ENCODE data around the gene RALGDS. TPM values are rescaled to one million over a fixed set of nuclear protein-coding genes. Genes with fewer than 3 reads are reported as not detected.

Gene RALGDS
- total RNA-seq, 4 donors from 2014 or later = 53.4 to 71.1 (median 55.3) TPM

DNA sequence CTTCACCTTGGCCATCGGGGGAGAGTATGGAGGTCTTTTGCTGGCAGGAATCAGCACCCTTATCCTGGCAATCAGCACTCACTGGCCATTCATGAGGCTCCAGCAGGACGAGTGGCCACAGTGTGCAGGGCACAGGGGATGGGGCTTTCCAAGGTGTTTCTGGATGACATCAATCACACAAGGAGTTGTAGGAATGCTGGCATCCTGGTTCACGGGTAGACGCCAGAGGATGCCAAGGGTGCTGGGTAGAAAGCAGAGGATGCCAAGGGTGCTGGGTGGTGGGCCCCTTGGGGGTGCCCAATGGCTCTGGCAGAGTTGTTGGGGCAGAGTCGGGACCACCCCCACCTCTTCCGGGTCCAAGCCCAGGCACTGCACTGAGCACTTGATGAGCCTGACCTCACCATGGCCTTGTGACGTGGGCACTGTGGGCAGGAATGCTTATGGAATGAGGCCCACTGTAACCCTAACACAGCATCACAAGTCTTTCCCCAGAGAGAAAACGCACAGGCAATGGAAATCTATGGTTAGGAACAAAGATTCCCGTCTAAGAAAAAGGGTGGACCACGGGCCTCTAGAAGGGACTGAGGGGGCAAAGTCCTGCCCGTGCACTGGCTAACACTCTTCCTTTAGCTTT is 30.2 kb downstream of the RALGDS start:
- Histone ChIP-seq H3K4me1 (no peaks in the 10 kb centered on the region), H3K27me3 (no peaks in the 10 kb centered on the region), H3K36me3 (no peaks in the 10 kb centered on the region), H3K27ac (no peak overlapping the region), H3K9me3 (peaks cover 0 to 5% (median 0%) of the 10 kb centered on the region in 3 donors), H3K4me3 (no peak overlapping the region)
- WGBS, 2 donors = 53 to 73% methylated on average over 7 to 9 of the region's 11 CpGs
- intact Hi-C loops (cut with DNase I) = no loop called here
- no peak for TF ChIP-seq POLR2A (IDR thresholded peaks at IDR 0.05)
- TF ChIP-seq, protein P1, sequence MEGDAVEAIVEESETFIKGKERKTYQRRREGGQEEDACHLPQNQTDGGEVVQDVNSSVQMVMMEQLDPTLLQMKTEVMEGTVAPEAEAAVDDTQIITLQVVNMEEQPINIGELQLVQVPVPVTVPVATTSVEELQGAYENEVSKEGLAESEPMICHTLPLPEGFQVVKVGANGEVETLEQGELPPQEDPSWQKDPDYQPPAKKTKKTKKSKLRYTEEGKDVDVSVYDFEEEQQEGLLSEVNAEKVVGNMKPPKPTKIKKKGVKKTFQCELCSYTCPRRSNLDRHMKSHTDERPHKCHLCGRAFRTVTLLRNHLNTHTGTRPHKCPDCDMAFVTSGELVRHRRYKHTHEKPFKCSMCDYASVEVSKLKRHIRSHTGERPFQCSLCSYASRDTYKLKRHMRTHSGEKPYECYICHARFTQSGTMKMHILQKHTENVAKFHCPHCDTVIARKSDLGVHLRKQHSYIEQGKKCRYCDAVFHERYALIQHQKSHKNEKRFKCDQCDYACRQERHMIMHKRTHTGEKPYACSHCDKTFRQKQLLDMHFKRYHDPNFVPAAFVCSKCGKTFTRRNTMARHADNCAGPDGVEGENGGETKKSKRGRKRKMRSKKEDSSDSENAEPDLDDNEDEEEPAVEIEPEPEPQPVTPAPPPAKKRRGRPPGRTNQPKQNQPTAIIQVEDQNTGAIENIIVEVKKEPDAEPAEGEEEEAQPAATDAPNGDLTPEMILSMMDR (IDR thresholded peaks at IDR 0.05) = no peak
- no peak for DNase-seq

DNA sequence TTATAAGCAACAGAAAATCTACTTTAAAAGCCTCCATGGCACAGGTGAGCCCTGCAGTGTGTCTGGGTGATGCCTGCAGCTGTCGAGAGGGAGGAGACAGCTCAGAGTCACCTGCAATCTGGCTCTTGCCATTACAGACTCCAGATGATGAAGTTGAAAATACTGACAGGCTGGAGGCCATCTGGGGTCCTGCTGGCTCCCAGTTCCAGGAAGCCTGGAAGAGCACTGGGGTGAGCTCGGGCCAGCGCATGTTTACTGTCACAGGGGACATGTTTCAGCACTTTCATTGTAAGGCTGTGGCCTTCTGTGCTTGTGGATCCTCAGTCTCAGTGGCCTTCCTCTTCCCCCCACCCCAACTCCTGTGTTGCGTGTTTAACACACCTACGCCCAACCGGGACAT is 30.9 kb downstream of the RALGDS start:
- Histone ChIP-seq H3K4me1 (no peaks in the 10 kb centered on the region), H3K27ac (no peak overlapping the region), H3K27me3 (no peaks in the 10 kb centered on the region), H3K9me3 (no peaks in the 10 kb centered on the region), H3K36me3 (no peaks in the 10 kb centered on the region), H3K4me3 (no peak overlapping the region)
- 69 to 93% methylated on average over 2 to 4 of the region's 6 CpGs for WGBS, 2 donors
- intact Hi-C loops (cut with DNase I) = no loop called here
- no peak for DNase-seq
- TF ChIP-seq, protein P1 (IDR thresholded peaks at IDR 0.05) = no peak
- no peak for TF ChIP-seq POLR2A (IDR thresholded peaks at IDR 0.05)

DNA sequence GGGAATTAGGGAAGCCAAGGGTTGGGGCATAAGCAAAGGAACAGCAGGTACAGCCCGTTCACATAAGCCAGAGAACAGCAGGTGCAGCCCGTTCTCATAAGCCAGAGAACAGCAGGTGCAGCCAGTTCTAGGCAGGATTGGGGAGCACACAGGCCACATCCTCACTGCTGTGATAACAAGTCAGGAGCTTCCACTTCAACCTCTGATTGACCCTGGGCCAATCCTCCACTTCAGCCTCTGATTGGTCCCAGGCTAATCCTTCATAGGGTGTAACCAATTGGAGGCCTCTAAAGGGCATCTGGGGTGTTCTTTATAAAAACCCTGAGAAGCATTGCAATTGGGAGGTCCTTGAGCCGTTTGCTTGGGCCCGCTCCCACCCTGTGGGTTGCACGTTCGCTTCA is 31.8 kb downstream of the RALGDS start:
- no peaks in the 10 kb centered on the region for H3K4me1 ChIP-seq
- no peaks in the 10 kb centered on the region for H3K27me3 ChIP-seq
- intact Hi-C loops (cut with DNase I) = no loop called here
- no peak overlapping the region for H3K4me3 ChIP-seq
- H3K36me3 ChIP-seq = no peaks in the 10 kb centered on the region
- no peak for DNase-seq
- H3K9me3 ChIP-seq = no peaks in the 10 kb centered on the region
- 77 to 83% methylated on average over 5 to 6 of the region's 6 CpGs for WGBS, 2 donors
- no peak overlapping the region for H3K27ac ChIP-seq
- TF ChIP-seq, protein P1 (IDR thresholded peaks at IDR 0.05) = no peak
- no peak for TF ChIP-seq POLR2A (IDR thresholded peaks at IDR 0.05)

DNA sequence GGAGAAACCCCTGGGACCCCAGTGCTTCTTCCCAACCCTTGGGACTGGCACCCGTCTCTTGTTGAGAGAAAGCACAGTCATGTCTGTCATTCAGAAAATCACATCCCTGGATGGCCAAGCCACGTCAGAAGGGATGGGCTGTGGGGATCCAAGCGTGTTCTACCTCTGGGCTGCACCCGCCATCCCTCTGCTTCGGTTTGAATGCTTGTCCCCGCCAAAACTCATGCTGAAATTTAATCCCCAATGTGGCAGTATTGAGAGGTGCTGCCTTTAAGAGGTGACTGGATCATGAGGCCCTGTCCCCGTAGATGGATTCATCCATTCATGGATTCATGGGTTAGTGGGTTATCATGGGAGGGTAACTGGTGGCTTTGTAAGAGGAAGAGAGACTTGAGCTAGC is 32.3 kb downstream of the RALGDS start:
- TF ChIP-seq, protein P1 (IDR thresholded peaks at IDR 0.05) = no peak
- TF ChIP-seq POLR2A (IDR thresholded peaks at IDR 0.05) = no peak
- no peak overlapping the region for H3K4me3 ChIP-seq
- no peaks in the 10 kb centered on the region for H3K36me3 ChIP-seq
- H3K9me3 ChIP-seq = no peaks in the 10 kb centered on the region
- intact Hi-C loops (cut with DNase I) = no loop called here
- 82 to 87% methylated on average over 5 to 7 of the region's 7 CpGs for WGBS, 2 donors
- no peak for DNase-seq
- H3K27ac ChIP-seq = no peak overlapping the region
- H3K4me1 ChIP-seq = no peaks in the 10 kb centered on the region
- no peaks in the 10 kb centered on the region for H3K27me3 ChIP-seq

DNA sequence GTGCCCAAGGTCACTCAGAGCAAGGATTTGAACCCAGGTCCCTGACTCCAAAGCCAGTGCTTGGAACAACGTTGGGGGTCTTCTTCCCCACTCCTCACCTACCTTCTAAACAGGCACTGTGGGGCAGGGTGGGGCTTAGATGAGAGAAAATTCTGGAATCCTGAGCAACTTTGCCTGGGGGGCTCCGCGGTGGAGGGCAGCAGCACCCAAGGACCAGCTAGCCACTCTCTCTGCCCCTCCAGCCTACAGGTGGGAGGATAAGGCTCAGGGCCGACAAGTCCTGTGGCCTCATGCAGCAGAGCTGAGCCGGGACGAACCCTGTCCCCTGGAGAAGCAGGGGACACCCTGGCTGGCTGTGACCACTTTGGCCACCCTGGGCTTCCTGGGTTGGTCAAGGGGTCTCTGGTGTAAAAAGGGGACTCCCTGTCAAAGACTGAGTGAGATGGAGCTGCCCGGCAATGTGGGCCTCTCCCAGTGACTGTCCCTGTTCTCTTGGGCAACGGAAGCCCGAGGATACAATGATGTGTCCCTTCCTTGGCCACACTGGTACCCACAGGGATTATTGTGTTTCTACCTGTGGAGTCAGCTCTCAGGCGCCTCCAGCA is 32.8 kb downstream of the RALGDS start:
- Histone ChIP-seq H3K4me3 (no peak overlapping the region), H3K27me3 (no peaks in the 10 kb centered on the region), H3K9me3 (no peaks in the 10 kb centered on the region), H3K4me1 (no peaks in the 10 kb centered on the region), H3K27ac (no peak overlapping the region), H3K36me3 (no peaks in the 10 kb centered on the region)
- TF ChIP-seq, protein P1 (IDR thresholded peaks at IDR 0.05) = no peak
- TF ChIP-seq POLR2A (IDR thresholded peaks at IDR 0.05) = no peak
- intact Hi-C loops (cut with DNase I) = no loop called here
- DNase-seq = no peak
- 71 to 93% methylated on average over 1 to 3 of the region's 10 CpGs for WGBS, 2 donors

All from esophagus squamous epithelium (tissue), 5 donors.